Stromal cell of bone marrow (primary cell): ENCODE measurements around the gene GLIPR2.
"Not testable (repeated sequence)": the region's sequence is repeated elsewhere in the genome, so short reads cannot be mapped to it uniquely, and the experiment has no call there.

Experiments
- DNase-seq: peaks from one replicate; pipeline ENCODE4 v3.0.0-alpha.2; 2012; ENCODE audit warnings: low read depth

The GLIPR2 gene

GRCh38 chr9:36136272-36136893 is at the start of gene GLIPR2:
Gene GLIPR2 (plus strand): TSS chr9:36136733. CDS start chr9:36136779, 46 bp downstream.
- DNase-seq: no peak

GRCh38 chr9:36087054-36087453 is 49.5 kb upstream of the GLIPR2 start:
- not testable (repeated sequence) for DNase-seq

GRCh38 chr9:36088020-36088419 is 48.5 kb upstream of the GLIPR2 start:
- no peak for DNase-seq

- DNase-seq: no peak
Measured at GRCh38 chr9:36091026-36091953, 45.2 kb upstream of the GLIPR2 start.

GRCh38 chr9:36092014-36092413 is 44.5 kb upstream of the GLIPR2 start:
- no peak for DNase-seq

GRCh38 chr9:36092509-36093215 is 43.9 kb upstream of the GLIPR2 start:
- DNase-seq: no peak

- no peak for DNase-seq
Measured at GRCh38 chr9:36093384-36093783, 43.1 kb upstream of the GLIPR2 start.

GRCh38 chr9:36099718-36100117 is 36.8 kb upstream of the GLIPR2 start:
- DNase-seq: no peak

- DNase-seq: no peak
Measured at GRCh38 chr9:36100532-36100931, 36.0 kb upstream of the GLIPR2 start.

GRCh38 chr9:36101916-36102741 is 34.4 kb upstream of the GLIPR2 start:
- DNase-seq: peak; percentile 88

GRCh38 chr9:36102742-36103495 is 33.6 kb upstream of the GLIPR2 start:
- no peak for DNase-seq

GRCh38 chr9:36109071-36109470 is 27.5 kb upstream of the GLIPR2 start:
- no peak for DNase-seq

GRCh38 chr9:36110434-36110833 is 26.1 kb upstream of the GLIPR2 start:
- DNase-seq: no peak

GRCh38 chr9:36112516-36112915 is 24.0 kb upstream of the GLIPR2 start:
- no peak for DNase-seq

- DNase-seq: no peak
Measured at GRCh38 chr9:36113999-36114398, 22.5 kb upstream of the GLIPR2 start.

GRCh38 chr9:36116593-36116992 is 19.9 kb upstream of the GLIPR2 start:
- no peak for DNase-seq

- DNase-seq: no peak
Measured at GRCh38 chr9:36118201-36118600, 18.3 kb upstream of the GLIPR2 start.

- DNase-seq: no peak
Measured at GRCh38 chr9:36118706-36119105, 17.8 kb upstream of the GLIPR2 start.

- no peak for DNase-seq
Measured at GRCh38 chr9:36119476-36119875, 17.1 kb upstream of the GLIPR2 start.

- DNase-seq: no peak
Measured at GRCh38 chr9:36120705-36121104, 15.8 kb upstream of the GLIPR2 start.

GRCh38 chr9:36121971-36122370 is 14.6 kb upstream of the GLIPR2 start:
- no peak for DNase-seq
